Sigmoid colon (tissue), 7 donors: ENCODE data around the gene CPSF7. TPM values are rescaled to one million over a fixed set of nuclear protein-coding genes. Genes with fewer than 3 reads are reported as not detected.

ENCODE experiments used
- DNase-seq: peaks from one replicate; pipeline ENCODE4 v3.0.0-alpha.2; 2019
- H3K27ac ChIP-seq, 4 donors: fragments of 200-600 bp; sonication (generic); one replicate each; pipeline ENCODE4 v1.5.1; 2016 to 2019; ENCODE audit warnings: mild to moderate bottlenecking in 1 of 4
- H3K27me3 ChIP-seq, 3 donors: fragments of 200-600 bp; sonication (generic); one replicate each; pipeline ENCODE4 v1.5.1; 2019; ENCODE audit warnings: mild to moderate bottlenecking in 1 of 3
- H3K36me3 ChIP-seq, 4 donors: fragments of 200-600 bp; sonication (generic); one replicate each; pipeline ENCODE4 v1.5.1; 2016 to 2019
- H3K4me1 ChIP-seq, 4 donors: fragments of 200-600 bp; sonication (generic); one replicate each; pipeline ENCODE4 v1.5.1; 2017 to 2019
- H3K4me3 ChIP-seq, 4 donors: fragments of 200-600 bp; sonication (generic); one replicate each; pipeline ENCODE4 v1.5.1; 2017 to 2019; ENCODE audit warnings: mild to moderate bottlenecking in 2 of 4, moderate library complexity in 1 of 4
- H3K9me3 ChIP-seq, 4 donors: fragments of 200-600 bp in 3 of 4; sonication (generic) in 3 of 4; one replicate each; pipeline versions ENCODE4 v1.5.1 to v1.6.1; 2013 to 2019
- CTCF ChIP-seq, 4 experiments: fragments of 450-650 bp in 3 of 4; fragments of 200-600 bp in 1 of 4; IDR thresholded peaks; one replicate each; pipeline ENCODE4 v1.5.1; 2016 to 2019; ENCODE audit warnings: antibody characterized with exemption in 4 of 4, mild to moderate bottlenecking in 3 of 4, moderate library complexity in 2 of 4
- EP300 ChIP-seq, 4 donors: sonication (generic); formaldehyde crosslinking; IDR thresholded peaks; one replicate each; pipeline ENCODE4 v1.6.1; 2017; ENCODE audit warnings: antibody characterized with exemption in 4 of 4
- POLR2A ChIP-seq, 2 donors: fragments of 450-650 bp; IDR thresholded peaks; one replicate each; pipeline ENCODE4 v1.6.1; 2016; ENCODE audit warnings: antibody characterized with exemption in 2 of 2, mild to moderate bottlenecking in 2 of 2, moderate library complexity in 2 of 2
- POLR2AphosphoS5 ChIP-seq, 4 donors: sonication (generic); formaldehyde crosslinking; IDR thresholded peaks; one replicate each; pipeline ENCODE4 v1.6.1; 2017; ENCODE audit warnings: antibody characterized with exemption in 4 of 4
- WGBS, 2 donors: extraction: QIAGEN DNeasy Blood & Tissue Kit; methylation state at CpG; one replicate each; pipeline ENCODE4 v1.1.7; 2013; 5-methylcytosine and 5-hydroxymethylcytosine counted together
- intact Hi-C: fragments of 100-400 bp; cut with DNase I; formaldehyde crosslinking; loops from one replicate; pipeline ENCODE4 v1.15.1; 2023
- polyA plus RNA-seq, 3 donors: library from polyadenylated mRNA; stranded (reverse); fragments of 200-250 nt; gene quantifications; one replicate each; pipeline ENCODE4 v1.2.3, GENCODE V29; 2013
- total RNA-seq, 4 donors: library from RNA; depleted of rRNA; stranded (reverse); fragments of >200 nt; gene quantifications; one replicate each; pipeline ENCODE4 v1.1.0, GENCODE V29; 2016
- donor health status: healthy with polysubstance abuse.
- donor health status: Bipolar disorder and iron deficiency.
- donor health status: healthy.

CPSF7 gene
- total and polyA plus RNA-seq, 7 donors: 18.0 to 48.4 (median 41.5) TPM

GRCh38 chr11:61403658-61404057 lies 26.1 kb downstream of the CPSF7 start:
- no peak for TF ChIP-seq CTCF (IDR thresholded peaks at IDR 0.05)
- TF ChIP-seq EP300 (IDR thresholded peaks at IDR 0.05): no peak
- TF ChIP-seq POLR2AphosphoS5 (IDR thresholded peaks at IDR 0.05): no peak
- no peak for TF ChIP-seq POLR2A (IDR thresholded peaks at IDR 0.05)
- Histone ChIP-seq H3K9me3 (no peaks in the 10 kb centered on the region), H3K27me3 (no peaks in the 10 kb centered on the region), H3K4me1 (no peaks in the 10 kb centered on the region), H3K36me3 (peaks cover 24 to 100% (median 48%) of the 10 kb centered on the region in 4 donors), H3K4me3 (no peak overlapping the region), H3K27ac (peak overlapping the region in 1 of 4 donors; percentile 13)
- no peak for DNase-seq
- WGBS, 2 donors: 95 to 98% methylated on average over 1 of the region's 1 CpG
- intact Hi-C loops: no loop called here

DNA sequence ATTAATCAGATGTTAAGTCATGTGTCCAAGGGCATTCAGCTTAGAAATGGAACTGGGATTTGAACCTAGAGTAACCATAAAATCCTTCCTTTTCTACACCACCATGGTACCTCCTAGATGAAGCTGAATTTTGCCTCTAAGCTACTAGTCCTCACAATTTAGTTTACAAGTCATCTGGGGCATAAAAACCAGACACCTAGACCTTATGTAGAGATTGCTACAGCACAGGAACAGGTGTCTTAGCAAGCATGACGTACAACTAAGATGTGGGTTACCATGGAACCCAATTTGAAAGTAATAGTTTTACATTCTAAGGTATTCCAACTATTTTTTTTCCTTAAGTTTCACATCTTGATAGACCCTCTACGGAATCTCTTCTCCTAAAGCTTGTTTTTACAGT lies 28.2 kb downstream of the CPSF7 start:
- H3K27me3 ChIP-seq: no peaks in the 10 kb centered on the region
- peaks cover 15 to 94% (median 36%) of the 10 kb centered on the region in 4 donors for H3K36me3 ChIP-seq
- 91 to 94% methylated on average over 2 of the region's 2 CpGs for WGBS, 2 donors
- no peak overlapping the region for H3K4me3 ChIP-seq
- no peak for DNase-seq
- TF ChIP-seq POLR2A (IDR thresholded peaks at IDR 0.05) (no peak), CTCF (IDR thresholded peaks at IDR 0.05) (no peak)
- no peaks in the 10 kb centered on the region for H3K9me3 ChIP-seq
- intact Hi-C loops: no loop called here
- H3K4me1 ChIP-seq: no peaks in the 10 kb centered on the region
- H3K27ac ChIP-seq: no peak overlapping the region

DNA sequence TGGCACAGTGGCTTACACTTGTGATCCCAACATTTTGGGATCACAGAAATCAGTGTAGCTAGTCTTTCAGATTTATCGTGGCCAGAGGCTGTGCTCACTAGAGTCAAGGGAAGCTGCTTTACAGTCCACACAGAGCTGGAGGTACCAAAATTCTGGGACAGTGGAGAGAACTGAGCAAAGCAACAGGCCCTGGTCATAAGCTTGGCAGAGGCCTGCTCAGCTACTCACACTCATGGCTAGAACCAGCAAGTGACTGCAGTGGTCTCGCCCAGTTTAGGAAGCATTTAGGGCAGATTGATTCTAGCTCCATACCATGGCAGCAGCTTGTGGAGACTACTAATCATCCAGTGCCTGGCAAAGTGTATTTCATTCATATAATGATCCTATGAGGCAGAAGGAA lies 28.6 kb downstream of the CPSF7 start:
- intact Hi-C loops: no loop called here
- Histone ChIP-seq H3K27ac (no peak overlapping the region), H3K4me1 (no peaks in the 10 kb centered on the region), H3K27me3 (no peaks in the 10 kb centered on the region), H3K4me3 (no peak overlapping the region), H3K36me3 (peaks cover 14 to 94% (median 32%) of the 10 kb centered on the region in 4 donors), H3K9me3 (no peaks in the 10 kb centered on the region)
- no peak for DNase-seq
- 94 to 98% methylated on average over 2 of the region's 2 CpGs for WGBS, 2 donors
- TF ChIP-seq POLR2AphosphoS5 (IDR thresholded peaks at IDR 0.05): no peak
- no peak for TF ChIP-seq EP300 (IDR thresholded peaks at IDR 0.05)
- no peak for TF ChIP-seq POLR2A (IDR thresholded peaks at IDR 0.05)
- TF ChIP-seq CTCF (IDR thresholded peaks at IDR 0.05): no peak

DNA sequence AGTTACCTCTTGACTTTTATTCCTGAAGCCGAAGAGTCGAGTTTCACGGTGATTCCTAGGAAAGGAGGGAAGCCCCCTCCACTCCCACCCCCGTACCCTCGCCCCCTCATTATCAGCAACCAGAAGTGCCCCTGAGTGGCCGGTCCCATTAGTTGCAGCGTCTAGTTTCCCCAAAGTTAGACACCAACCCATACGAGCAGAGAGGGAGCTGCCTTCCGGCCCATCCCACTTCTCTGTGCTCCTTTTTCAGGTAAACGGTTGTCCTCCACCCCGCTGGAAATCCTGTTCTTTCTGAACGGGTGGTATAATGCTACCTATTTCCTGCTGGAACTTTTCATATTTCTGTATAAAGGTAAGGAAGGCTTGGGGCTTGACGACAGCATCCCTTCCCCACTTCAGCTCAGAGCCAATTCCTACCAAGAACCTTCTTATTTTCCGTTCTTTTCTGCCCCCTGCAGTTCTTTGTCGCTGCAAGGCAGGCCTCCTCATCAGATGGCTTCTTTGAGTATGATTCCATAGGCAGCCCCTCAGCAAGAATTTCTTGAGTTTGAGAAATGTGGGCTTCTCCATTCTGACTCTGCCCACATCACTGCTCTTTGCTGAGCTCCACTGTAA lies 36.7 kb downstream of the CPSF7 start:
- H3K27me3 ChIP-seq: no peaks in the 10 kb centered on the region
- WGBS, 2 donors: 2% methylated on average over 15 of the region's 15 CpGs
- intact Hi-C loops: no loop called here
- peaks cover 0 to 37% (median 9%) of the 10 kb centered on the region in 4 donors for H3K36me3 ChIP-seq
- peaks cover 0 to 16% (median 16%) of the 10 kb centered on the region in 4 donors for H3K4me1 ChIP-seq
- no peak for DNase-seq
- peak overlapping the region; percentile 66 to 87 (median 82) for H3K4me3 ChIP-seq
- peak overlapping the region; percentile 76 to 84 (median 82) for H3K27ac ChIP-seq
- TF ChIP-seq CTCF (IDR thresholded peaks at IDR 0.05): no peak
- no peak for TF ChIP-seq EP300 (IDR thresholded peaks at IDR 0.05)
- no peak for TF ChIP-seq POLR2AphosphoS5 (IDR thresholded peaks at IDR 0.05)
- no peak for TF ChIP-seq POLR2A (IDR thresholded peaks at IDR 0.05)
- no peaks in the 10 kb centered on the region for H3K9me3 ChIP-seq

DNA sequence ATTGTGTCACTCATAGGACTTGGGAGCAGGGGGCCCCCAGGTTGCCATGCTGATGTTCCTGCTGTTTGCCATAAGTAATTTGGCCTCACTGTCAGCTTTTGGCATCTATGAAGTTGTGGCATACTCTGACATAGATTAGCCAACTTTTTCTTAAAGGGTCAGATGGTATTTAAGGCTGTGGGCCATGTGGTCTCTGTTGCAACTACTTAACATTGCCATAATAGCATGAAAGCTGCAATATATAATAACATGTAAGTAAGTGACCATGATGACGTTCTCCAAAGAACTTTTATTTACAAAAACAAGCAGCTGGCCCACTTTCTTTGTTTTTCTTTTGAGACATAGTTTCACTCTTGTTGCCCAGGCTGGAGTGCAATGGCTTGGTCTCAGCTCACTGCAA lies 39.6 kb downstream of the CPSF7 start:
- peaks cover 0 to 13% (median 3%) of the 10 kb centered on the region in 4 donors for H3K36me3 ChIP-seq
- H3K27ac ChIP-seq: no peak overlapping the region
- 74 to 94% methylated on average over 1 of the region's 1 CpG for WGBS, 2 donors
- intact Hi-C loops: no loop called here
- no peaks in the 10 kb centered on the region for H3K27me3 ChIP-seq
- no peak overlapping the region for H3K4me3 ChIP-seq
- DNase-seq: no peak
- H3K9me3 ChIP-seq: no peaks in the 10 kb centered on the region
- no peak for TF ChIP-seq EP300 (IDR thresholded peaks at IDR 0.05)
- no peak for TF ChIP-seq POLR2A (IDR thresholded peaks at IDR 0.05)
- TF ChIP-seq CTCF (IDR thresholded peaks at IDR 0.05): no peak
- TF ChIP-seq POLR2AphosphoS5 (IDR thresholded peaks at IDR 0.05): no peak
- H3K4me1 ChIP-seq: peaks cover 0 to 23% (median 19%) of the 10 kb centered on the region in 4 donors
